ENCODE measurements around the gene INTS15.

The INTS15 gene

GRCh38 chr7:6654842-6655610, 65.2 kb downstream of the INTS15 start:
- Histone ChIP-seq H3K4me1 (0 out of 2 replicates have a peak, but pooled peaks cover 7% of the 10 kb centered on the region), H3K9me3 (peaks cover 52% of the 10 kb centered on the region), H3K27ac (no peak overlapping the region), H3K4me3 (no peak overlapping the region; the same call in 1 of the 2 replicates), H4K20me1 (peaks cover 16% of the 10 kb centered on the region; the same call in 1 of the 2 replicates), H3K4me2 (no peak overlapping the region), H3K27me3 (no peaks in the 10 kb centered on the region), H3K36me3 (peaks cover 70% of the 10 kb centered on the region), H3K9ac (no peak overlapping the region)
- TF ChIP-seq Cebpa-rat (IDR thresholded peaks at IDR 0.05): no peak

- Histone ChIP-seq H3K36me3 (peaks cover 62% of the 10 kb centered on the region), H3K9ac (no peak overlapping the region), H4K20me1 (0 out of 2 replicates have a peak, but pooled peaks cover 12% of the 10 kb centered on the region), H3K27me3 (no peaks in the 10 kb centered on the region), H3K4me2 (no peak overlapping the region), H3K4me3 (no peak overlapping the region), H3K4me1 (0 out of 2 replicates have a peak, but pooled peaks cover 7% of the 10 kb centered on the region), H3K27ac (no peak overlapping the region), H3K9me3 (peaks cover 45% of the 10 kb centered on the region)
- TF ChIP-seq Cebpa-rat (IDR thresholded peaks at IDR 0.05): no peak
Measured at GRCh38 chr7:6655636-6656385, 66.0 kb downstream of the INTS15 start.

DNA sequence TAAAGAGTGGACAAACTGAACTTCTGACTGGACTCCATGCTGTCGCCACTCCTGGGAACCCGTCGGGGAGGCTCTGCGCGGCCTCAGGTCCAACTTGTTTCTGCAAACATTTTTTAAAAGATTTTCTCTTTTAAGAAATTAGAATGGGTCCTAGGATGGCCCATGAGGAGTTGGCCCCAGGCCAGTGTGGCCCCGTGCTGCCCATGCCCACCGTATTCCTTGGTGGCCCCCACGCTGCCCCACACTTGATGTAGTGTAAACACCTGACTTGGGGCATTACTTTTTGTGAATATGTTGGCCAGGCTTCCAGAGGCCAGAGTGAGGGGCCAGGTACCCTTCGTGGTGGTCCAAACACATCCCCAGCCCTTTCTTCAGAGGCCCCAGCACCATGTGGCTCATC, 66.6 kb downstream of the INTS15 start:
- peaks cover 56% of the 10 kb centered on the region for H3K36me3 ChIP-seq
- H4K20me1 ChIP-seq: 0 out of 2 replicates have a peak, but pooled peaks cover 12% of the 10 kb centered on the region
- 0 out of 2 replicates have a peak, but pooled peaks cover 7% of the 10 kb centered on the region for H3K4me1 ChIP-seq
- H3K4me3 ChIP-seq: no peak overlapping the region
- TF ChIP-seq Cebpa-rat (IDR thresholded peaks at IDR 0.05): no peak
- H3K27me3 ChIP-seq: no peaks in the 10 kb centered on the region
- H3K4me2 ChIP-seq: no peak overlapping the region
- H3K9me3 ChIP-seq: peaks cover 39% of the 10 kb centered on the region
- H3K9ac ChIP-seq: no peak overlapping the region
- H3K27ac ChIP-seq: no peak overlapping the region

All from BLaER1 (cell line).